GM21619 (cell line): ENCODE measurements around the gene PTPRN.
"Not testable (repeated sequence)": the region's sequence is repeated elsewhere in the genome, so short reads cannot be mapped to it uniquely, and the experiment has no call there.

Experiments
- ATAC-seq: cut with Tn5 transposase; IDR thresholded peaks from one replicate; pipeline ENCODE4 v1.9.1; 2021; ENCODE audit not compliant: unreplicated experiment

Gene PTPRN

DNA sequence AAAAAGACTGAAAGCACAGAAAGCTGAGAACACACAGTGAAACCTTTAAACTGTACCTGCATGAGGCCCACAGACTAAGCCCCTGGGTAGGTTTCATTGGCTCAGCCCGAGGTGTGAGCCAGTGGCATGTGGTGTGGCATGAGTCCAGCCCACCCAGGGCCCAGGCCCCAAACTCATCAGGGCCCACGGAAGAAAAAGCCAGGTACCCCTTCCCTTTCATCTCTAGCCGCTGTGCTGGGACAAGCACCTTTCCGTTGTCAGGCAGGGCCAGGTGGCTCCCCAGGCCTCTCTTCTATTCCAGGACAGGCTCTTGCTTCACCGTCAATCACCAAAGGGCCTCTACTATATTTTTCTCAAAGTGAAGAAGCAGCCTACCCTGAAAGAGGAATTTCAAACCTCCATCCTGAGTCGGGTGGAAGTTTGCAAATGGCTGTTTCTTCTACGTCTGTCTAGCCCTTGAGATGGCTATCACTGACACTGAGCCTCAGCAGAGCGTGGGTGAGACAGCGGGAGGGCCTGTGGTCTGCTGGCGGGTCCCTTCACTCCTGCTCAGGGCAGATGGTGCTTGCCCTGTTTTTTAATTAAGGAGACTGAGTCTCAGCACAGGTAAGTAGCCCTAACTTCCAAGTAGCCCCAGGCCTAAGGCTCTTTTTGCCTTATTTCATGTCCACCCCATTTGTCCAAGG lies 21.5 kb downstream of the PTPRN start:
- ATAC-seq: no peak

DNA sequence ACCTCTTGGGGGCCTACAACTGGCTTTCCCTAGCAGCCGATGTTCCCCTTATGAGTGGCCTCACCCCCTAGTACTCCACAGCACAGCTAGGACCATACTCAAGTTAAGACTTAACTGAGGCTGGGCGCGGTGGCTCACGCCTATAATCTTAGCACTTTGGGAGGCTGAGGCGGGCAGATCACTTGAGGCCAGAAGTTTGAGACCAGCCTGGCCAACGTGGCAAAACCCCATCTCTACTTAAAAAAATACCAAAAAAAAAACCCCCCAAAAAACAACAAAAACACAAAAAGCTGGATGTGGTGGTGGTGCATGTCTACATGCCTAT lies 22.1 kb downstream of the PTPRN start:
- ATAC-seq: not testable (repeated sequence)

DNA sequence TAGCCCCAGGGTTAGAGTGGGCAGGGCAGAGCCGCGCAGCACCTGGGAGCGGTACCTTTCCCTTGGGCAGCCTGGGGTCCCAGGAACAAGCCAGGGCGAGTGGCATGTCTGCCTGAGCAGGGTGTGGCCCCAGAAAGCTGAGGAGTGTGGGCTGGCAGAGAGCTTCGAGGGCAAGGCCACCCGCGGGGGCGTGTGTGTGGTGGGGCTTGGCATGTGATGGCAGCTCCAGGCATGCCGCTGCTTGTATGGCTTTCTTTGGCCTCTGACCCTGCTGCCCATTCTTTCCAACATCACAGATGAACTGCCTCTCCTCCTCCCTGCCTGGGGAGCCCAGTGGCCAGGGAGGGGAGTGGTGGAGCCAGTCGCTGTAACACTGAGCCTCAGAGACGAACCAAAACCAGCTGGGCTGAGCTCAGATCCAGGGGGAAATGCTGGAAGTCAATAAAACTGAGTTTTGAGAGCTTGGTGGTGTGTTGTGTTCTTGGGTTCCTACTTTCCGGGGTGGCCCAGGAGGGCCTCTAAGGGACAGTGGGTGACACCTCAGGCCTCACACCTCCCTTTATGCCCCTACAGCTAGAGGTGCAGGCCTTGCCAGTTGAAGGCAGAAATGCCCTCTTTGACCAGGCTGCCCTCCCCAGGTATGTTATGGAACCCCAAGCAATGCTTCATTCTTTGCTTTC lies 22.6 kb downstream of the PTPRN start:
- ATAC-seq: no peak

DNA sequence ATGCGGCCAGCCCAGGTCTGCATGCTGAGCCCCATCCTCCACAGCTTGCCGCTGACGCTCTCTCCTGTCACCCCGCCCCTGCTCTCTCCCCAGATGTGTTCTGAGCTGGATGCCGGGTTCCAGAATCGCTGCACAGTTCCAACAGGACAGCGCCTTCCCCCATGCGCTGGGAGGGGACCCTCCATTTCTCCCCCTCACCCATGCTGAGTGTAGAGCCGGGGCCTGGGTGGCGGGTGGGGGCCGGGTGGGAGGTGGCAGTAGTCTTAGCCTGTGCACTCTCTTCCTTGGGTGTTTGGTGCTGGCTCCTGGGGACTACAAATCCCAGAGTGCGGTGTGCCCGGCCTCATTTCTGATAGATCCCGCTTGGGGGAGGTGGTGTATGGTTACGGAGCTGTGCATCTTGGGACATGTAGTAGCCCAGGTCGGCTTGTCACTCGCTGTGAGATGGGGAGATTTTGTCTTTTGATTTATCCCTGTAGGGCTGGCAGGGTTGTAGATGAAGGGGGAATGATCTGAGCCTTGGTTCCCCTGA lies 23.2 kb downstream of the PTPRN start:
- no peak for ATAC-seq

DNA sequence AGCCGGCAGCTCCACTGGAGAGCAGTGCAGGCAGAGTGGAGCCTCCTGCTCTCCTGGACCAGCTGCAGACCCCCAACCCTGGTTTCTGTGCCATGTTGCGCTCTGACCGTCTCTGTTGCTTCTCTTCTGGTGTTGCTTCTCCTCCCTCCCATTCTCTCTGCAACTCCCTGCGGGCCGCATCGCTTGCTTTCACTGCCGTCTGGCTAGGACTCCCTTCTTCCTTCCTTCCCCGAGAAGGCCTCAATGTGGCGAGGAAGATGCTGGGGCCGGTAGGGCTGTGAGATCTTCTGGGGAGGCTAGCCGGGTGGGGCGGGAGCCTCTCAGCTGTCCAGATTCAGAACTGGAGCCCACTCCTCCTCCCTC lies 23.8 kb downstream of the PTPRN start:
- ATAC-seq: no peak

GRCh38 chr2:219284501-219285372 lies 24.5 kb downstream of the PTPRN start:
- no peak for ATAC-seq

GRCh38 chr2:219282943-219283581 lies 26.1 kb downstream of the PTPRN start:
- no peak for ATAC-seq

- ATAC-seq: no peak
Measured at GRCh38 chr2:219282375-219282774, 26.8 kb downstream of the PTPRN start.

GRCh38 chr2:219281588-219281987 lies 27.6 kb downstream of the PTPRN start:
- no peak for ATAC-seq

DNA sequence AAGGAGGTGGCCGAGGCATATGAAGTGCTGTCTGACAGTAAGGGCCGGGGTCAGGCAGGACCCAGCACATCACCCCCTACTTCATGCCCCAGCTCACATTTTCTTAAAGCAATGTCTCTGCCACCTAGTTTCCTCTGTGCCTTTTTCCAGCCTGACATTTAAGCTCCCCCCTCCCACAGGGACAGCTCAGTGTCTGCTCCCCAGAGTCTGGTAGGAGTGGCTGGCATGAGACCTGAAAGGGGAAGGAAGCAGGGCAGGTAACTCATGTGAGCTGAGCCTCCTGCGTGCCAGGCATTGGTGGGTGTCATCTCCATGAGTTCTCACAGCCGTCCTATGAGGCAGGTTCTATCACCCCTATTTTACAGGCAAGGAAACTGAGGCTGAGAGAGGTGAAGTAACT lies 28.6 kb downstream of the PTPRN start:
- ATAC-seq: no peak

DNA sequence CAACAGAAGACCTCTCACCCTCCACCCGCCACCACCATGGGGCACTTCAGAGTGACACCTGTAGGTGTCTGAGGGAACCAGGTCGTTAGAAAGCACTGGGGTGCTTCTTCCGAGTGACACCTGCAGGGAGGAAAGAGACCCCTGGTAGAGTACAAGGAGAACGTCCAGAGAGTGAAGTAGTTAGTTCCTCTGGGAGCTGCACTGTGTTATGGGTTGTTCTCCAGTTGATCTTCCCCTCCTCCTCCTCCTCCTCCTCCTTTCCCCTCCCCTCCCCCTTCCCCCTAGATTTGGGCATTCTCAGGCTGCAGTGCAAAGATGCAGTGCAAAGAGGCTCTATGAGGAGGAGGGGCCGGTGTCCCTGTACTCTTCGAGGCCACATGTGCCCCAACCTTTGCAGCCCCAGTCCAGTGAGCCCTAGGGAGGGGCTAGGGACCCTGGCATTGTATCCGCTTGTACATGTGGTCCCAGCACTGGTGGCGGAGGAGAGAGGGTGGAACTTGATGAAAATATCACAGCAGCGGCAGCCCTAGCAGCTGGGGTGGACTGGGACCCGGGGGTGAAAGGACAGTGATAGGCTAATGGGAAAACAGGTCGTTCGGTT lies 29.2 kb downstream of the PTPRN start:
- ATAC-seq: no peak

- ATAC-seq: peak; percentile 84
Measured at GRCh38 chr2:219279151-219279915, 29.9 kb downstream of the PTPRN start, which contains the start of gene DNAJB2. Gene DNAJB2, plus strand, starts transcription at chr2:219279366. Its CDS starts 468 bp downstream, at chr2:219279834.

GRCh38 chr2:219278655-219279150 lies 30.5 kb downstream of the PTPRN start:
- ATAC-seq: no peak

DNA sequence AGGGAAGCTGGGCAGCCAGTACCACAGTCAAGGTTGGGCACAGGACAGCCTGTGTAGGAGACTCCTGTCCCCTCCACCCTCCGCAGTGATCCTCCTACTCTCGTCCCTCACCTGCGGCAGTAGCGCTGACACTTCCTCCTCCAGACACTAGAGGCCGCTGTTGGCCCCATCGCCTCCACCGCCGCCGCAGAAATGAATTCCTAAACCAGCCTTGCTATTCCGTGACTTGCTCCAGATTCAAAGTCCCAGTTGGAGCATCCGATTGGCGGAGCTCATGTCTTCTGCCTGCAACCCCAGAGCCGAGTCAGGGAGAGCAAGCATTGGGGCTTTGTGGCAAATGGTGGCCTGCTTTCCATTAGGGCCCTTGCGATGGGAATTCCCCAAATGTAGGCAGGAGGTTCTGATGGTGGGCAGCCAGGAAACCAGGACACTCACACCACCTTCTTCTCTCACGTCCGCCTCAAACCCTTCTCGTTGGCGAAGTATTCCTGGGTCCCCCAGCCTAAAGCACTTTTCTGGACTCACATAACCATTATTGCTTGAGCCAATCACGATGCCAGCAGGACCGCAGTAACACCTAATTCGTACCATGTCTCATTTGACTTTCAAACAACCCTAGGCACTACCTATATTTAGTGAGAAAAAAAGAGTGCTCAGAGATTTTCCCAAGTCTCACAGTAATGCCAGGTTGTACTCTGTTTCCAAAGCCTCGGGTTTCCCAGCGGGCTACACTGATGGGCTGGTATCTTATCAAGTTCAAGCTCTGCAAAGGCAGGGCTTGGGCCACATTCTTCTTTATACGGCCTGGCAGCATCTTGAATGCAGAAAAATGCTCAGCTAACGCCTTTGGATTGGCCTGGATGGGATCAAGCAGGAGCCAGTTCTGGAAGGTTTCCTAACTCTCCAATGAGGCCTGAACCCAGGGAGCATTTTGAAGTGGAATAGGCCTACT lies 31.2 kb downstream of the PTPRN start:
- peak; percentile 23 for ATAC-seq

GRCh38 chr2:219274361-219274921 lies 34.8 kb downstream of the PTPRN start:
- no peak for ATAC-seq

DNA sequence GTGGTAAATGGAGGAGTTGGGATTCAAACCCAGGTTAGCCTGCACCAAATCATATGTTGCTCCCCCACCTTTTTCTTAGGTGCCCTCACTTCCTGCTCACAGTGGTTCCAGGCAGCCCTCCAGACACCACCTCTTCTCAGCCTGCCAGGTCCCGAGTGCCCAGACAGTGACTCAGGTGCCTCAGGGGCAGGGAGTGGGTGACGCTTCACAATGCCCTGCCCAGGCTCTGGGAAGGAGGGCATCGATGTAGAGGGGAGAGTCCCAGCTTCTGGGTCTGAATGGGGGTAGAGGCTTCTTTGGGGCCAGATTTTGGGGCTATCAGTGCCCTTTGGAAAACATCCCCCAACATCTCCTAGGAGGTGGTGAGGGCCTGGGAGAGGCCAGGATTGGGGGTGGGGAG lies 35.3 kb downstream of the PTPRN start:
- no peak for ATAC-seq

GRCh38 chr2:219272995-219273394 lies 36.2 kb downstream of the PTPRN start:
- no peak for ATAC-seq

- no peak for ATAC-seq
Measured at GRCh38 chr2:219272356-219272755, 36.8 kb downstream of the PTPRN start.
